Measurements from ENCODE around the gene PLA2G4F. TPM values are rescaled to one million over a fixed set of nuclear protein-coding genes. Genes with fewer than 3 reads are reported as not detected.

Gene PLA2G4F
- total RNA-seq, 1 experiment from 2014 or later, result 0.05 TPM

- DNase-seq (ENCODE audit: low read depth, low spot score) (no peak), ATAC-seq (no peak)
- H3K36me3 ChIP-seq (ENCODE audit: control insufficient read depth in 1 of 2, insufficient read depth in 2 of 2, low read length in 2 of 2), result no peaks in the 10 kb centered on the region
- intact Hi-C loops (cut with micrococcal nuclease), result no loop called here
- no peaks in the 10 kb centered on the region for H3K79me2 ChIP-seq (ENCODE audit: insufficient read depth, low read length)
- no peak overlapping the region for H3K9ac ChIP-seq (ENCODE audit: low read length)
- ChIA-PET CTCF (no interaction called here), POLR2A (no interaction called here), RAD21 (ENCODE audit: low non-redundant PET in 1 of 2, low total read pairs in 2 of 2, uncharacterized antibody in 2 of 2, unreplicated experiment in 2 of 2) (no interaction called here)
- BruUV-seq (replicated peaks), result no TSS peak
- H2AFZ ChIP-seq (ENCODE audit: low read depth, low read length, poor library complexity, severe bottlenecking), result no peak overlapping the region
- no peak overlapping the region for H3K4me3 ChIP-seq (replicated peaks in 1 of 2; ENCODE audit: low read depth in 1 of 2, low read length in 2 of 2)
- H3K4me1 ChIP-seq (ENCODE audit: control insufficient read depth in 1 of 2, insufficient read depth in 2 of 2, low read length in 2 of 2), result no peaks in the 10 kb centered on the region
- H3K9me2 ChIP-seq (ENCODE audit: insufficient read depth), result no peaks in the 10 kb centered on the region
- no peak for TF ChIP-seq SRF (IDR thresholded peaks at IDR 0.05; ENCODE audit: low read depth)
- TF ChIP-seq TCF7L2 (IDR thresholded peaks at IDR 0.05; ENCODE audit: borderline replicate concordance, extremely low read depth, insufficient read depth, insufficient read length), result no peak
- TF ChIP-seq FOSL1 (IDR thresholded peaks at IDR 0.05; ENCODE audit: low read depth), result no peak
- no peak for TF ChIP-seq POLR2AphosphoS5 (IDR thresholded peaks at IDR 0.05; ENCODE audit: low read depth, low read length)
- TF ChIP-seq CEBPB (IDR thresholded peaks at IDR 0.05; ENCODE audit: low read depth), result no peak
- no peak for TF ChIP-seq CBX3 (IDR thresholded peaks at IDR 0.05; ENCODE audit: low read depth)
- TF ChIP-seq ELF1 (IDR thresholded peaks at IDR 0.05; ENCODE audit: borderline replicate concordance, low read depth), result no peak
- TF ChIP-seq ATF3 (IDR thresholded peaks at IDR 0.05), result no peak
- no peak for TF ChIP-seq ZFX (IDR thresholded peaks at IDR 0.05)
- no peak for TF ChIP-seq EZH2phosphoT487 (IDR thresholded peaks at IDR 0.05; ENCODE audit: borderline replicate concordance)
- no peak for TF ChIP-seq POLR2A (IDR thresholded peaks at IDR 0.05; ENCODE audit: borderline replicate concordance, extremely low read depth, insufficient read depth, insufficient read length)
- no peak for TF ChIP-seq EZH2 (IDR thresholded peaks at IDR 0.05)
- TF ChIP-seq MAX (IDR thresholded peaks at IDR 0.05), result no peak
- TF ChIP-seq SP1 (IDR thresholded peaks at IDR 0.05; ENCODE audit: low read depth), result no peak
- TF ChIP-seq, protein P1, sequence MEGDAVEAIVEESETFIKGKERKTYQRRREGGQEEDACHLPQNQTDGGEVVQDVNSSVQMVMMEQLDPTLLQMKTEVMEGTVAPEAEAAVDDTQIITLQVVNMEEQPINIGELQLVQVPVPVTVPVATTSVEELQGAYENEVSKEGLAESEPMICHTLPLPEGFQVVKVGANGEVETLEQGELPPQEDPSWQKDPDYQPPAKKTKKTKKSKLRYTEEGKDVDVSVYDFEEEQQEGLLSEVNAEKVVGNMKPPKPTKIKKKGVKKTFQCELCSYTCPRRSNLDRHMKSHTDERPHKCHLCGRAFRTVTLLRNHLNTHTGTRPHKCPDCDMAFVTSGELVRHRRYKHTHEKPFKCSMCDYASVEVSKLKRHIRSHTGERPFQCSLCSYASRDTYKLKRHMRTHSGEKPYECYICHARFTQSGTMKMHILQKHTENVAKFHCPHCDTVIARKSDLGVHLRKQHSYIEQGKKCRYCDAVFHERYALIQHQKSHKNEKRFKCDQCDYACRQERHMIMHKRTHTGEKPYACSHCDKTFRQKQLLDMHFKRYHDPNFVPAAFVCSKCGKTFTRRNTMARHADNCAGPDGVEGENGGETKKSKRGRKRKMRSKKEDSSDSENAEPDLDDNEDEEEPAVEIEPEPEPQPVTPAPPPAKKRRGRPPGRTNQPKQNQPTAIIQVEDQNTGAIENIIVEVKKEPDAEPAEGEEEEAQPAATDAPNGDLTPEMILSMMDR (IDR thresholded peaks at IDR 0.05 in 2 of 3, conservative IDR thresholded peaks at IDR 0.05 in 1 of 3; ENCODE audit: borderline replicate concordance in 1 of 3, insufficient read depth in 1 of 3, low read depth in 2 of 3, low read length in 2 of 3), result no peak
- TF ChIP-seq EGR1 (IDR thresholded peaks at IDR 0.05; ENCODE audit: low read depth), result no peak
- TF ChIP-seq ZNF274 (IDR thresholded peaks at IDR 0.05; ENCODE audit: low read depth, low read length), result no peak
- no peak for TF ChIP-seq YY1 (IDR thresholded peaks at IDR 0.05; ENCODE audit: extremely low read depth, insufficient replicate concordance, low read depth, low read length)
- no peak for TF ChIP-seq ZBTB33 (IDR thresholded peaks at IDR 0.05; ENCODE audit: extremely low read depth, insufficient replicate concordance, low read length)
- H3K9me3 ChIP-seq (ENCODE audit: control insufficient read depth in 1 of 2, insufficient read depth in 1 of 2, low read depth in 1 of 2, low read length in 2 of 2), result no peaks in the 10 kb centered on the region
- H4K20me1 ChIP-seq (ENCODE audit: insufficient read depth), result no peaks in the 10 kb centered on the region
- H3K27ac ChIP-seq (ENCODE audit: low read depth, low read length), result no peak overlapping the region
- no peak overlapping the region for H3K4me2 ChIP-seq (ENCODE audit: low read length)
- H3K27me3 ChIP-seq (ENCODE audit: insufficient read depth, low read length), result no peaks in the 10 kb centered on the region; the same call in 1 of the 2 replicates
Measured at GRCh38 chr15:42141246-42141645, 15.2 kb downstream of the PLA2G4F start.

Measured in HCT116 (cell line).